NCI-H345 (cell line): ENCODE measurements around the gene ZFP36.
"Not testable (repeated sequence)": the region's sequence is repeated elsewhere in the genome, so short reads cannot be mapped to it uniquely, and the experiment has no call there.

Experiments used
- DNase-seq: peaks from one replicate; lab custom pipeline; 2025; lab: John Stamatoyannopoulos, UW

The ZFP36 gene

DNA sequence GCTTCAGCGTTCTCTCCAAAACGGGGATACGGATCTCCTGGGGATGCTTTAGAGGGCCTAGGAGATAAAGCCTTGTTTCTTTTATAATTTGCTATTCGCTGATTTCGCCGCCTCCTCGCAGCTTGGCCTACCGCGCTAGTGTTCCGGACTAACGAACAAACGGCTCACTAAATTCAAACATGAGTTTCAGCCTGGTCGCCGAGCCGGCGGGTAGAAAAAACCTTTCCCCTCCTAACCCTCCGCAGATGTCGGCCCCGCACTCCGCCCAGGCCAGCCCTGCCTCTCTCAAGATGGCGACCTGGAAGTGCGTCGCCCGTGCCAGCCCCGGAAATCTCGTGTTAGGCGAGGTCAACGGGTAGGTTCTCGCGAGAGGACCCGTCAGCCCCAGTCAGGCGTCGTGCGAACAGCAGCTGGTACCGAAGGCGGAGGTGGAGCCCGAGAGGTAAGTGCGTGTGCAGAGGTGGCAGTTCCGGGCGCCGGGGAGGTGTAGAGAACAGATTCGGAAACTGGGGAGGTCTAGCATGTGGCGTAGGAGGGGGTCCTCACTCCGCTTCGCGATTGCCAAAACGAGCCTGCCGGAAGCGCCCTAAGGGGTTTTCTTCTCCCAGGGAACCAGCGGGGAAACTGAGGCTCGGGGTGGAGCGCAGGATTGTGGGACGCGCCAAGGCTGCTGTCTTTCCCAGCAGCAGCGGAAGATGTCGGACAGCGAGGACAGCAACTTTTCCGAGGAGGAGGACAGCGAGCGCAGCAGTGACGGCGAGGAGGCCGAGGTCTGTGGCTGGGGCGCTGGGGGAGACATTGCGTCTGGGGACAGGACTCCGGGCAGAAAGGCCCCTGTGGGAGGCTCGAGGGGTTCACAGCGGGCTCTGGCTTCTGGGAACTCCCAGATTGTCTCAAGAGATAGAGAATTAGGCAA lies 38.8 kb downstream of the ZFP36 start, which contains the start of gene SUPT5H:
Gene SUPT5H (plus strand): TSS at position 387 of the 916 bp plus-strand sequence. CDS start 309 bp downstream, at position 696.
- peak; percentile 100 for DNase-seq

DNA sequence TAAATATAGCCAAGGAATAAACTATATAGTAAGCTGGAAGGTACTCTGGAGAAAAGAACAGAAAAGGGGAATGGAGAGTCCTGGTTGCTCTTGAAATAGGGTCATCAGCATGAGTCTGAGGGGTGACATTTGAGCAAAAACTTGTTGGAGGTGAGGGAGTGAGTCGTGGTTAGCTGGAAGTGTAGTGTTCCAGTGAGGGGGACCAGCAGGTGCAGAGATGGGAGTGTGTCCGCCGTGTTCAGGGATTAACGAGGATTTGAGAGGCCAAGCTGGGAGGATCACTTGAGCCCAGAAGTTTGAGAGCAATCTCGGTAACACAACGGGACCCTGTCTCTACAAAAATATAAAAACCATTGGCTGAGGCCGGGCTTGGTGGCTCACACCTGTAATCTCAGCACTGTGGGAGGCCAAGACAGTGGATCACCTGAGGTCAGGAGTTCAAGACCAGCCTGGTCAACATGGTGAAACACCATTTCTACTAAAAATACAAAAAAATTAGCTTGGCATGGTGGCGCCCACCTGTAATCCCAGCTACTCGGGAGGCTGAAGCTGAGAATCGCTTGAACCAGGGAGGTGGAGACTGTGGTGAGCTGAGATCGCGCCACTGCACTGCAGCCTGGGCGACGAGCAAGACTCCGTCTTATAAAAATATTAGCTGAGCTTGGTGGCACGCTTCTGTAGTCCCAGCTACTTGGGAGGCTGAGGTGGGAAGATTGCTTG lies 39.9 kb downstream of the ZFP36 start:
- no peak for DNase-seq

DNA sequence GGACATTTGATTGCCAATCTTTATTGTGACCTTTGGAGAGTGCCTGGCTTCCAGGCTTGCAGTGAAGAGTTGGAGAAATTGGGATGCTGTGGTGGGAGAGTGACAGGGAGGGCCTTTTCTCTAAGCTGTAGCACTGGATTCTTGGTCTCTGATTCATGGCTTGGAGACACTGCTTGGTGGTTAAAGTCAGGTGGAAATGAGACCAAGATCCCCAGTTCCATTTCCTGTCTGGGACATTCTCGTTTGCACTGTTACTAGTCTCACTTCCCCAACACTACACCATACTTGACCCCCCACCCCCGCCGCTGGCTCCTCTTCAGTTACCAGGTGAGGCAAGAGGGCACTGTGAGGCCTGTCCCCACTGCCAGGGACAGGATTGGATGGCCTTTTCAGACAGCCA lies 41.6 kb downstream of the ZFP36 start:
- no peak for DNase-seq

DNA sequence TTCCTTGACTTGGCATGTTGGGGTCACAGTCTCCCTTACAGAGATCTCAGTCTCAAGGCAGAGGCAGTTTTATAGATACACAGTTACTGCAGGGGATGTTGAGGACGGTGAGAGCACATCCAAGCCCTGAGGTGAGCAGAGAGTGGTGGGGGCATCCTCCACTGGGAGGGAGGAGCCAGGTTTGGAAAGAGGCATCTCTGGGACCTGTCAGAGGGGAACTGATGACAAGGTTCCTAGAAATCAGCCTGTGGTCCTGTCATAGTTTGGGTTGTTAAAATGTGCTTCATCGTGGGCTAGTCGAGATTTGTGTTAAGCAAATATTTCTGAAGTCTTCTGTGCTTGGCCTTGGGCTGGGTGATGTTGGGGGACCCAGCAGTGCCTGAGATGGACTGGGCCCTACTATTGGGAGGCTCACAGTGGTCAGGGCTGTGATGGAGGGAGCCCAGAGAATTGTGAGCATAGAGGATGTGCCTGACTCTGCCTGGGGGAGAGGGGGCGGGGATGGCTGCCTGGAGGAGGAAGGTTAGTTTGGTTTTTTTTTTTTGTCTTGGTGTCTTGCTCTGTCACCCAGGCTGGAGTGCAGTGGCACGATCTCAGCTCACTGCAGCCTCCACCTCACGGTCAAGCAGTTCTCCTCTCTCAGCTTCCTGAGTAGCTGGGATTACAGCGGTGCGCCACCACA lies 42.6 kb downstream of the ZFP36 start:
- DNase-seq, result no peak

DNA sequence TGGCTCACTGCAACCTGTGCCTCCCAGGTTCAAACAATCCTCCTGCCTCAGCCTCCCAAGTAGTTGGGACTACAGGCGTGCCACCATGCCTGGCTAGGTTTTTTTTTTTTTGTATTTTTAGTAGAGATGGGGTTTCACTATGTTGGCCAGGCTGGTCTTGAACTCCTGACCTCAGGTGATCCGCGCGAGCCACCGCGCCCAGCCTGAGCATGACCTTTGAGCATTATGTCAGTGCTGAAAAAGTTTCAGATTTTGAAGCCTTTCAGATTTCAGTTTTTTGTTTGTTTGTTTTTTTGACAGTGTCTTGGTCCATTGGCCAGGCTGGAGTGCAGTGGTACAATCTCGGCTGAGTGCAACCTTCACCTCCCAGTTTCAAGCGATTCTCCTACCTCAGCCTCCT lies 44.6 kb downstream of the ZFP36 start:
- not testable (repeated sequence) for DNase-seq
